Measurements from ENCODE around the gene STRBP.
"Not testable (repeated sequence)": the region's sequence is repeated elsewhere in the genome, so short reads cannot be mapped to it uniquely, and the experiment has no call there.

STRBP gene

DNA sequence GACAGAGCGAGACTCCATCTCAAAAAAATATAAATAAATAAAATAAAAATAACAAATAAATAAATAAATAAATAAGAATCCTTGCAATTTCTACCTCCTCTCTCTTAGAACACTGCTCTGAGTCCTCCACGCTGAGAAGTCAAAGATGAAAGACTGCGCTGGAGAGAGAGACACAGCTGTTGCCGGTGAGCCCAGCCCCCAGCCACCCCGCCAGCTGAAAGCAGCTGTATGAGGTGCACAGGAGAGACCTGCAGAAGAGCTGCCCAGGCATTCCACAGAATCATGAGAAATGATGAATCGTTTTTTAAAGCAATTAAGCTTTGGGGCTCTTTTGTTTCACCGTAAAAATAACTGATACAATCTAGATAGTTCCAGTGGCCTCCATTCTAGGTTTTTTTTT lies 16.3 kb upstream of the STRBP start:
- no peaks in the 10 kb centered on the region for H4K20me1 ChIP-seq
- H3K4me3 ChIP-seq = no peak overlapping the region
- H3K4me2 ChIP-seq = no peak overlapping the region
- H3K4me1 ChIP-seq = no peaks in the 10 kb centered on the region
- H3K9me3 ChIP-seq = 0 out of 2 replicates have a peak, but pooled peaks cover under 1% of the 10 kb centered on the region
- no peaks in the 10 kb centered on the region for H3K36me3 ChIP-seq
- H3K27me3 ChIP-seq = no peaks in the 10 kb centered on the region
- TF ChIP-seq Cebpa-rat (IDR thresholded peaks at IDR 0.05) = no peak
- H3K27ac ChIP-seq = no peak overlapping the region
- H3K9ac ChIP-seq = no peak overlapping the region

DNA sequence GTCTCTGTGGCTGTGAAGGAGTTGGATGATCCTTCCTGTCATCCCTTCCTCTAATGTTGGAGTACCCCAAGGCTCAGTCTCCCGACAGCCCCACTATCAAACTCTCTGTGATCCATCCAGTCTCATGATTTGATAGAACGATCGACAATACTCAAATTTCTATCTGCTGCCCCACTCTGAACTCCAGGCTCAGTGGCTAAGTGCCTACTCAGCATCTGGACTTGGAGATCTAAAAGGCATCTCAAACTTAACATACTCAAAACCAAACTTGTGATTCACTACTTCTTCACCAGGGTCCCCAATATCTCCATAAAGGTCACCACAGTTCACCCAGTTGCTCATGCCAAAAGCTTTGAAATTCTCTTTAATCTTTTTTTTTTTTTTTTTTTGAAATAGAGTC lies 15.1 kb upstream of the STRBP start:
- H4K20me1 ChIP-seq = no peaks in the 10 kb centered on the region
- H3K9me3 ChIP-seq = peaks cover 10% of the 10 kb centered on the region
- H3K9ac ChIP-seq = no peak overlapping the region
- H3K4me1 ChIP-seq = no peaks in the 10 kb centered on the region
- no peaks in the 10 kb centered on the region for H3K36me3 ChIP-seq
- no peak overlapping the region for H3K4me2 ChIP-seq
- TF ChIP-seq Cebpa-rat (IDR thresholded peaks at IDR 0.05) = no peak
- no peak overlapping the region for H3K27ac ChIP-seq
- no peaks in the 10 kb centered on the region for H3K27me3 ChIP-seq
- no peak overlapping the region for H3K4me3 ChIP-seq

DNA sequence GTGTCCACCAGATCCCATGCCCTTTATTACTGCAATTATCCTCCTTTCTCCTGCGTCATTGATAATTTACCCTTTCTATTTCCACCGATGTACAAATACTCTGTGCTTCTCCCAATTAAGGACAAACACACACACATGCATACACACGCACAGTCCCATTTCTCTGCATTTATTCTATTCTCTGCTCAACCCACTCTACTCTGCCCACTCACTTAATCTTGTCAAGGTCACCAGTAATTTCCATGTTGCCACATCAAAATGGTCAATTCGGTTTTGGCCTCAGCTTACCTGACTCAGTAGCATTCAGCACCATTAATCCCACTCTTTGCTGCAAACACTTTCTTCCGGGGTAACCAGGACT lies 14.6 kb upstream of the STRBP start:
- Histone ChIP-seq H3K4me1 (no peaks in the 10 kb centered on the region), H4K20me1 (no peaks in the 10 kb centered on the region), H3K4me3 (no peak overlapping the region), H3K27ac (no peak overlapping the region), H3K4me2 (no peak overlapping the region), H3K9me3 (peaks cover 10% of the 10 kb centered on the region), H3K36me3 (no peaks in the 10 kb centered on the region), H3K9ac (no peak overlapping the region), H3K27me3 (no peaks in the 10 kb centered on the region)
- TF ChIP-seq Cebpa-rat (IDR thresholded peaks at IDR 0.05) = no peak

DNA sequence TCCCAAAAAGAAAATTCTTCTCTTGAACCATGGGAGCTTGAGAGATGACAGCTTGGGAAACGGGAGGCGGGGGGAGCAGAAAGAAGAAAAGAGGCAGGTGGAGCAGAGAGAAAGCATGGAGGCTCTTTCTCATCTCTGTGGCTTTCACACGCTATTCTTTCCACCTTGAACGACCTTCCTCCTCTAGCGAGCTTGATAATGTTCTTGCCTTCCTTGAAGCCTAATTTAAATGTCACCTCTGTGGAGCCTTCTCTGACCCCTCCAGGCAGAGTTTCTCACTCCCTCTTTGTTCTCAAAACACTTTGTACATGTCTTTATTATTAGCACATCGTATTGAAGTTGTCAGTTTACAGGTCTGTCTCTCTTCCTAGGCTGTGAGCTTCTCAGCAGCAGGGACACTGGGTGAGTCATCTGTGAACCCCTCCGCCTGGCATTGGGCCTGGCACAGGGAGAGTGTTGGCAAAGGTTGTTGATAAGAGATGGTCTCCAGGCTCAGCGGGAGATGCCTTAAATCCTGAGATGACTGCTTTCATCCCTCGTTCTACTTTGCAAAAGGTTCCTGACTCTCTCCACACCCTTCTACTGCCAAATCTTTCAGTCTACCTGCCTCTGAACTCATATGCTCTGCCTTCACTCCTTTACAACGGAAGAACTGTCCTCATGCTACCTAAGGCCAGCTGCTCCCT lies 14.1 kb upstream of the STRBP start:
- H3K9me3 ChIP-seq = peaks cover 10% of the 10 kb centered on the region
- no peak overlapping the region for H3K9ac ChIP-seq
- H3K4me1 ChIP-seq = no peaks in the 10 kb centered on the region
- TF ChIP-seq Cebpa-rat (IDR thresholded peaks at IDR 0.05) = no peak
- no peak overlapping the region for H3K27ac ChIP-seq
- no peaks in the 10 kb centered on the region for H3K36me3 ChIP-seq
- H3K4me3 ChIP-seq = no peak overlapping the region
- H3K27me3 ChIP-seq = no peaks in the 10 kb centered on the region
- H4K20me1 ChIP-seq = no peaks in the 10 kb centered on the region
- H3K4me2 ChIP-seq = no peak overlapping the region

DNA sequence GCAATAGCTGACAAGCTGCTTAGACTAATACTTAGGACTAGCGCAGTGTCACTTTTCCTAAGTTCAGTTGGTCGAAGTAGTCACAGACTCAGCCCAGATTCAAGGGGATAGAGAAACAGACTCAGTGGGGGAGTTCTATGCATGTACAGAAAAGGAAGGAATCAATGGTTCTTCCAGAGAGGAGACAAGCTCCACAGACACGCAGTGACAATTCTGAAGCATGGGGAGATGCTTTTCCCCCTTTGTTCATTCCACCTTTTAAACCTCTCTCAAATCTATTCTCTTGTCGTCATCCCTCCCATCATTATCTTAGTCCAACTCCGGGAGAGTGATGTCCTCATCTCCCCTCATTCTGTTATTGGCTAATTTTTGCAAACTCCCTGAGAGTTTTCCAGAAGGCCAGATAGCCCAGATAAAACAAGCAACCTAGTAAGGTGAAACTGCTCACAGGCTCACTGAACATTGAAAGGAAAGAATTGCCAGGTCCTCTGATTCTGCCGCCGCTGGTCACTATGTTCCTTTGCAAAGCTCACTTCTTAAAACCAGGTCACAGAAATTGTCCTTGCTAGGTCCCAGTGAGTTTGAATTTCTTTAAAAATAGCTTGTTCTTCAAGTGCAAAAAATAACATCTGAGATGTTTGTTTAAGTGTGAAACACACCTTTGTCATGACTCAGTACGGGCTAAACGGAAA lies 13.4 kb upstream of the STRBP start:
- no peaks in the 10 kb centered on the region for H3K36me3 ChIP-seq

DNA sequence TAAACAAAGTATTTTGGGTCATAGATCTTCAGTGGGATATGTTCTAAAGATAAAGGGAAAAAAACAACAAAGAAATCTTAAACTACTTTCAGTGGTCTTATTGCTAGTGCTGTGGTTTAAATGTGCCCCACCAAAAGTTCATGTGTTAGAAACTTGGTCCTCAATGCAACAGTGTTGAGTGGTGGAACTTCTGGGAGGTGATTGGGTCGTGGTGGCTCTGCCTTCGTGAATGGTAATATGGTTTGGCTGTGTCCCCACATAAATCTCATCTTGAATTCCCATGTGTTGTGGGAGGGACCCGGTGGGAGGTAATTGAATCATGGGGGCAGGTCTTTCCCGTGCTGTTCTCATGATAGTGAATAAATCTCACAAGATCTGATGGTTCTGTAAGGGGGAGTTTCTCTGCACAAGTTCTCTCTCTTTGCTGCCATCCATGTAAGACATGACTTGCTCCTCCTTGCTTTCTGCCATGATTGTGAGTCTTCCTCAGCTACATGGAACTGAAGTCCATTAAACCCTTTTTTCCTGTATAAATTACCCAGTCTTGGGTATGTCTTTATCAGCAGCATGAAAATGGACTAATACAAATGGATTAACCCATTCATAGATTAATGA lies 10.6 kb upstream of the STRBP start:
- H3K9ac ChIP-seq, H3K9me3 ChIP-seq, H3K4me2 ChIP-seq, H3K36me3 ChIP-seq, H3K4me1 ChIP-seq, H4K20me1 ChIP-seq, H3K27ac ChIP-seq, H3K27me3 ChIP-seq, H3K4me3 ChIP-seq: not testable (repeated sequence)

More for the DNA sequence above, 13.4 kb upstream of the STRBP start:
- Histone ChIP-seq H4K20me1 (no peaks in the 10 kb centered on the region), H3K4me3 (no peak overlapping the region), H3K4me2 (no peak overlapping the region), H3K27me3 (no peaks in the 10 kb centered on the region), H3K9me3 (peaks cover 10% of the 10 kb centered on the region), H3K27ac (no peak overlapping the region), H3K9ac (no peak overlapping the region), H3K4me1 (no peaks in the 10 kb centered on the region)
- no peak for TF ChIP-seq Cebpa-rat (IDR thresholded peaks at IDR 0.05)

DNA sequence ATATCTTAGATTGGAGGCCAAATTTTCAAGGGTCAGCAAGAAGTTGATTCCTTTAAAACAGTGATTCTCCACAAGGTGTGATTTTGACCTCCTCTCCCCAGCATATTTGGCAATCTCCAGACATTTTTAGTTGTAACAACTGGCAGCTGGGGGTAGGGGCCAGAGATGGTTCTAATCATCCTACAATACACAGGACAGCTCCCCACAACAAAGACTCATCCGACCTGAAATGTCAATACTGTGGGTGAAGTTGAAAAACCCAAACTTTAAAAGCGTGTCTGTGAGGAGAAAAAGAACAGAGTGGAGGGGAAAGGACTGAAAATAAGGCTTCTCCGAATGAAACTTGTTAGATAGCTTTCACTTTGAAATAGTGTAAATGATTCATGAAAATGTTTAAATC lies 10.0 kb upstream of the STRBP start:
- H3K36me3 ChIP-seq = no peaks in the 10 kb centered on the region
- H3K27ac ChIP-seq = no peak overlapping the region
- H3K27me3 ChIP-seq = no peaks in the 10 kb centered on the region
- no peaks in the 10 kb centered on the region for H4K20me1 ChIP-seq
- H3K9me3 ChIP-seq = peaks cover 10% of the 10 kb centered on the region
- H3K4me2 ChIP-seq = no peak overlapping the region
- no peak for TF ChIP-seq Cebpa-rat (IDR thresholded peaks at IDR 0.05)
- no peak overlapping the region for H3K9ac ChIP-seq
- no peak overlapping the region for H3K4me3 ChIP-seq
- peaks cover 8% of the 10 kb centered on the region for H3K4me1 ChIP-seq

DNA sequence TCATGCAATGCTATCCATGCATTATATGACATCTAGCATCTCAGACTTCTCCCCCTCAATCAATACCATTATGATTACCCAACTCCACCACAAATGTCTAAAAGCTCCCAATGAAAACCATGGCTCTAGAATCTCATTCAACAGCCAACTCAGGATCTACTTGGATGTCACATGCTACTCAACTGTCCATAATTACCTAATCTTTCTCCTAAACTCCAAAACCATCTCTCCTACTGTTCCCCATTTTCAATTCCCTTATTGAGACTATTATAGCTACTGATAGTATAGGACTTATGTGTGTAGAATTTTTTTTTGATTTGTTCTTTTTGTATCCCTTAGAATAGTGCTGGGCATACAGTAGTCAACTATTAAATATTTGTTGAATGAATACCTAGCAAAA lies 8.2 kb upstream of the STRBP start:
- H3K27me3 ChIP-seq = no peaks in the 10 kb centered on the region
- no peak for TF ChIP-seq Cebpa-rat (IDR thresholded peaks at IDR 0.05)
- no peak overlapping the region for H3K4me3 ChIP-seq
- H3K27ac ChIP-seq = no peak overlapping the region
- H3K9me3 ChIP-seq = peaks cover 10% of the 10 kb centered on the region
- H4K20me1 ChIP-seq = no peaks in the 10 kb centered on the region
- H3K9ac ChIP-seq = no peak overlapping the region
- no peaks in the 10 kb centered on the region for H3K36me3 ChIP-seq
- H3K4me2 ChIP-seq = no peak overlapping the region
- peaks cover 8% of the 10 kb centered on the region for H3K4me1 ChIP-seq

DNA sequence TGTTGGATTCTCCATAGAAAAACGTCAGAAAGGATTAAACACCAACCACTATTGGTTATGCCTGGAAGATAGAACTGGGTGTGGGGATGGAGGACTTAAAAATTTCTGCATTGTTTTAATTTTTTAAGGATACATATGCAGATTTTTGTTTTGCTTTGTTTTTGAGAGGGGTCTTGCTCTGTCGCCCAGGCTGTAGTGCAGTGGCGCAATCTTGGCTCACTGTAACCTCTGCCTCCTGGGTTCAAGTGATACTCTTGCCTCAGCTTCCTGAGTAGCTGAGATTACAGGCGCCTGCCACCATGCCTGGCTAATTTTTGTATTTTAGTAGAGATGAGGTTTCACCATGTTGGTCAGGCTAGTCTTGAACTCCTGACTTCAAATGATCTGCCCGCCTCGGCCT lies 2.7 kb upstream of the STRBP start:
- Histone ChIP-seq H4K20me1 (peaks cover 14% of the 10 kb centered on the region), H3K4me1 (peaks cover 38% of the 10 kb centered on the region)
- not testable (repeated sequence) for H3K4me3 ChIP-seq, H3K9me3 ChIP-seq, H3K9ac ChIP-seq, H3K27ac ChIP-seq, H3K4me2 ChIP-seq, H3K27me3 ChIP-seq, H3K36me3 ChIP-seq

DNA sequence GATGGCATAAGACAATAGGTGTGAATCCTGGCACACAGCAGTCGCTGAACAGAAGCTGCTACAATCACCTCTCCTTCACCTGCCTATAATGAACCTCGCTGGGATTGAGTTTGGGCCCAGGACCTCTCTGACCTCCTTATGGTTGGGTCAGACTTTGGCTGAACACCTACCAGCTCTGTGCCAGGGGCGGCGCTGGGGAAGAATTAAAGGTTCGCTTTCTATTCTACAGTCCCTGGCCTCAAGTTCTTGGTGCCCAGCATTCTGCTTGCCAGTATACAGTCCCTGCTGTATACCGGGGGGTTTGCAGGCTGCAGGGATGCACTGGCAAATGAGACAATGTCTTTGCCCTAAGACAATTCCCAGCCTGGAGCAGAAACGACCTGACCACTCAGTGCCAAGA lies 895 bp upstream of the STRBP start:
- peak overlapping the region; percentile 97; the same call in 1 of the 2 replicates for H3K9ac ChIP-seq

More for the DNA sequence above, 895 bp upstream of the STRBP start:
- H3K27me3 ChIP-seq = no peaks in the 10 kb centered on the region
- peaks cover 33% of the 10 kb centered on the region for H4K20me1 ChIP-seq
- H3K4me1 ChIP-seq = peaks cover 48% of the 10 kb centered on the region
- no peaks in the 10 kb centered on the region for H3K36me3 ChIP-seq
- peak overlapping the region; percentile 98 for H3K4me3 ChIP-seq
- peak overlapping the region; percentile 98 for H3K27ac ChIP-seq
- no peaks in the 10 kb centered on the region for H3K9me3 ChIP-seq
- no peak for TF ChIP-seq Cebpa-rat (IDR thresholded peaks at IDR 0.05)
- peak overlapping the region; percentile 90 for H3K4me2 ChIP-seq
